Measurements from ENCODE around the gene ITGB7. TPM values are rescaled to one million over a fixed set of nuclear protein-coding genes. Genes with fewer than 3 reads are reported as not detected.

Gene ITGB7, protein sequence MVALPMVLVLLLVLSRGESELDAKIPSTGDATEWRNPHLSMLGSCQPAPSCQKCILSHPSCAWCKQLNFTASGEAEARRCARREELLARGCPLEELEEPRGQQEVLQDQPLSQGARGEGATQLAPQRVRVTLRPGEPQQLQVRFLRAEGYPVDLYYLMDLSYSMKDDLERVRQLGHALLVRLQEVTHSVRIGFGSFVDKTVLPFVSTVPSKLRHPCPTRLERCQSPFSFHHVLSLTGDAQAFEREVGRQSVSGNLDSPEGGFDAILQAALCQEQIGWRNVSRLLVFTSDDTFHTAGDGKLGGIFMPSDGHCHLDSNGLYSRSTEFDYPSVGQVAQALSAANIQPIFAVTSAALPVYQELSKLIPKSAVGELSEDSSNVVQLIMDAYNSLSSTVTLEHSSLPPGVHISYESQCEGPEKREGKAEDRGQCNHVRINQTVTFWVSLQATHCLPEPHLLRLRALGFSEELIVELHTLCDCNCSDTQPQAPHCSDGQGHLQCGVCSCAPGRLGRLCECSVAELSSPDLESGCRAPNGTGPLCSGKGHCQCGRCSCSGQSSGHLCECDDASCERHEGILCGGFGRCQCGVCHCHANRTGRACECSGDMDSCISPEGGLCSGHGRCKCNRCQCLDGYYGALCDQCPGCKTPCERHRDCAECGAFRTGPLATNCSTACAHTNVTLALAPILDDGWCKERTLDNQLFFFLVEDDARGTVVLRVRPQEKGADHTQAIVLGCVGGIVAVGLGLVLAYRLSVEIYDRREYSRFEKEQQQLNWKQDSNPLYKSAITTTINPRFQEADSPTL
- total RNA-seq = 0.76 TPM
- long read RNA-seq = 0 reads

DNA sequence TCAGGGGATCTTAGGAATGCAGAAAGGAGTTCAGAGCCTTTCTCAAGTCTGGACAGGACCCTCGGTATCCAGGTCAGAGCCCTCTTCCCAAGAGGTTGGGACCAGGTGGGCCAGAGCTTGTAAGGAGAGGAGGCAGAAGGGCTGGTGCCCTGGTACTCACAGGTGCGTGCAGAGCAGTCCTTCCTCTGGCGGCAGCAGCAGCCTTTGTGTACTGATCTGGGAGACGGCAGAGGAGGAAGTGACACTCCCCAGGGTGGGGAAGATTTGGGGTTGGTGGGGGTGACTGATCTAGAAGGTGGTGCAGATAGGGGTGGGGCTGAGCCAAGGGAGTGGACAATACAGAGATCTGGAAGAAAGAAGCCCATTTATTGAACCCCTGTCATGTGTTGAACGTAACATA, at the start of gene ITGB7:
Gene ITGB7, minus strand, starts transcription at position 210 of the 400 bp plus-strand sequence. CDS start 6,808 bp downstream, outside the sequence.
- intact Hi-C loops (cut with DNase I) = no loop called here
- ATAC-seq = no peak
- DNase-seq (ENCODE audit: missing footprints) = no peak

- DNase-seq (ENCODE audit: missing footprints) (no peak), ATAC-seq (no peak)
- intact Hi-C loops (cut with DNase I) = no loop called here
Measured at GRCh38 chr12:53255996-53256395, 48.9 kb upstream of the ITGB7 start.

DNA sequence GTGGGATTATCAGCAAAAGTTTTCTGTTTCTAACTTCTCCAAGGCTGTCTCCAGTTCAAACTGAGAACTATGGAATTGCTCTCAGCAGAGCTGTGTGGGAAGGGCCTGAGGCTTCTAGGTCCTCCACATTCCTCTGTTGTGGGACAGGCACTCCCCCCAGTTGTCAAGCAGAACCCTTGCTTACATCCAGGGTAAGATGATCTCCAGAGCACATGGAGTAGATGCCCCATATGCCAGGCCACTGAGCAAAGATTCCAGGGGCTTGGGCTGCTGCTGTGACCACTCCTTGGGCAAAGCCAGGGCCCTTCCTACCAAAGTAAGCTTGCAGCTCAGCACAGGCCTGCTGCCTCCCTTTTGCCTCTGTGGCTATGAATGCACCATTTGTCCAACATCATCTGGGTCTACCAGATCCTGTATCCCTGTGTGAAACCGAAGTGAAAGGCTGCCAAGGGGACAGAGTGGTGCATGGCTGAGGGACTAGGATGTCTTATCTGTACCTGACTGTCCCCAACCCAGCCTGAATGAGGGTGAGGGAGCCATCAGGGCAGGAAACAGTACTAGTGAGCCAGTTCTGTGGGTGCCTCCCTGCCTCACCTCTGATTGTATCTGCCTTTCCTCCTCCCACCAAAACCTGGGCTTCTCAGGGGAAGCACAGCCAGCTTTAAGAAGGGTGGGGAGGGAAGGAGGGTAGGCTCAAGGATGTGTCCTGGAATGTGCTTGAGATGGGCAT, 47.9 kb upstream of the ITGB7 start:
- ATAC-seq = no peak
- no peak for DNase-seq (ENCODE audit: missing footprints)
- intact Hi-C loops (cut with DNase I) = loop anchor here (5.0 kb wide), 1 partner anchor 42 kb away; the partner anchor contains the start of genes MYG1 and PFDN5

DNA sequence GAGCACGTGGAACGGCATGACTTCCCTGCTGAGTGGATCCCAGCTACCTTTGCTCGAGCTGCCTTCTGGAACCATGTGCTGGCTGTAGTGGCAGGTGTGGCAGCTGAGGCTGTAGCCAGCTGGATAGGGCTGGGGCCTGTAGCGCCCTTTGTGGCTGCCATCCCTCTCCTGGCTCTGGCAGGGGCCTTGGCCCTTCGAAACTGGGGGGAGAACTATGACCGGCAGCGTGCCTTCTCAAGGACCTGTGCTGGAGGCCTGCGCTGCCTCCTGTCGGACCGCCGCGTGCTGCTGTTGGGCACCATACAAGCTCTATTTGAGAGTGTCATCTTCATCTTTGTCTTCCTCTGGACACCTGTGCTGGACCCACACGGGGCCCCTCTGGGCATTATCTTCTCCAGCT, 46.2 kb upstream of the ITGB7 start:
- ATAC-seq (no peak), DNase-seq (ENCODE audit: missing footprints) (no peak)
- intact Hi-C loops (cut with DNase I) = loop anchor here (2.0 to 5.0 kb wide), 2 partner anchors 38 to 44 kb away; partner anchors contain the start of genes MYG1 and PFDN5

DNA sequence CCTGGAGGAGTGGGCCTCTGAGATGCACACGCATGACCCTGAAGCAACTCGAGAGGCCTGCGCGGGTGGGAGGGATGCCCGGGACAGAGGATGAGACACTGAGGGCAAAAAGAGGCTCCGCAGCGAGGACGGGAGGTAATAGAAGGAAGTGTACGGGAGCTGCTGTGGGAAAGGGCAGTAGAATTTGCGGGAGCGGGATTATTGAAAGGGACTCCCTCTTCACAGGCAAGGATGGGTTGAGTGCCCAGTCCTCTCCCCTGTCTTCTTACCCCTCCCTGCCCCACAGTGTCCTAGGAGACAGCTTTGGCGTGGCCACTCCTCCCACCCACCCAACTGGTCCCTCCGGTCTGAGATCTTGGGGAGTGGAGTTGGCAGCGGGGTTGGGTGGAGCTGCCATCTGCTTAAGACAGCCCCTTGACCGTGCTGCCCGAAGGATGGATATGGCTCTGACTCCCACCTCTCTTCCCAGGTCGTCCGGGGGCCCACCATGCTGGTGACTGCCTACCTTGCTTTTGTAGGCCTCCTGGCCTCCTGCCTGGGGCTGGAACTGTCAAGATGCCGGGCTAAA, 45.4 kb upstream of the ITGB7 start:
- intact Hi-C loops (cut with DNase I) = loop anchor here (2.0 to 5.0 kb wide), 2 partner anchors 38 to 45 kb away; partner anchors contain the start of genes MYG1 and PFDN5
- peak; percentile 1 for ATAC-seq

GRCh38 chr12:53251477-53252348, 44.7 kb upstream of the ITGB7 start:
- intact Hi-C loops (cut with DNase I) = loop anchor here (2.0 to 5.0 kb wide), 3 partner anchors 31 to 46 kb away; partner anchors contain the start of genes MYG1 and PFDN5
- DNase-seq (ENCODE audit: missing footprints) = peak; percentile 89
- ATAC-seq = peak; percentile 94

More for the DNA sequence above, 45.4 kb upstream of the ITGB7 start:
- DNase-seq (ENCODE audit: missing footprints) = no peak

GRCh38 chr12:53245286-53245685, 38.2 kb upstream of the ITGB7 start:
- ATAC-seq (no peak), DNase-seq (ENCODE audit: missing footprints) (no peak)

GRCh38 chr12:53244337-53244736, 37.3 kb upstream of the ITGB7 start:
- DNase-seq (ENCODE audit: missing footprints) (no peak), ATAC-seq (peak; percentile 71)
- intact Hi-C loops (cut with DNase I) = no loop called here

More at GRCh38 chr12:53245286-53245685, 38.2 kb upstream of the ITGB7 start:
- intact Hi-C loops (cut with DNase I) = no loop called here

DNA sequence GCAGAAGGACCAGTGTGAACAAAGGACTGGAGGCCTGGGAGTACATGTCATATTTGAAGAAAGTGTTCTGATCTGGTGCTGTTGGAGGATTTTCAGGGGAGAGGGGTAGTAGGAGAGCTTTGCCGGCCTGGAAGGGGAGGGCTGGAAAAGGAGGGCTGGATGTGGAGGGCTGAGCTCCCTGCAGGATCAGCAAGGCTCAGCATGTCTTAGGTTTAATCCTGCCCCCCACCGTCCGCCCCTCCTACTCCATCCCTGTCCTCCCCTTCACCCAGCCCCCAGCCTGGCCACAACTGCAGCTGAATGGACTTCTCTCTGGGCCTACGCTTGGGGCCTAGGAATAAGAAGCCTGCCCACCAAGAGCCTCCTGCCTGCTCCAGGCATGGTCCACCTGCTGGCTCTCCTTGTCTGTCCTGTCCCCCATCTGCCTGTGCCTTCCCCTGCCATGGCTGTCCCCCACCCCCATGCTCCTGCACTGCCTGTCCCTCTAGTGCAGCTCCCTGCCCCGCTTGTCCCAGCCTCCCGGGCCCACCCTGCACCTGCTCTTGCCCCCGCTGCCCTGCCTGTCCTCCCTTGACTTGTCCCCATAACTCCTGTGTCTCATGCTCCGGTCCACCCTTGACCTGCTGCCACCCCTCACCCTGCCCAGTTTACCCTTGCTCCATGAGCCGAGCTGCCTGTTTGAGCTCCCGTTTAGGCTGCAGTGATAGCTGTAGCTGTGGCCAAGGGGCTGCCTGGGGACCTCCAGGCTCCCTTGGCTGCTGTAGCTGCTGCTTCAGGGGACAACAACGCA, 34.8 kb upstream of the ITGB7 start:
- ATAC-seq (peak; percentile 20), DNase-seq (ENCODE audit: missing footprints) (no peak)
- intact Hi-C loops (cut with DNase I) = no loop called here

DNA sequence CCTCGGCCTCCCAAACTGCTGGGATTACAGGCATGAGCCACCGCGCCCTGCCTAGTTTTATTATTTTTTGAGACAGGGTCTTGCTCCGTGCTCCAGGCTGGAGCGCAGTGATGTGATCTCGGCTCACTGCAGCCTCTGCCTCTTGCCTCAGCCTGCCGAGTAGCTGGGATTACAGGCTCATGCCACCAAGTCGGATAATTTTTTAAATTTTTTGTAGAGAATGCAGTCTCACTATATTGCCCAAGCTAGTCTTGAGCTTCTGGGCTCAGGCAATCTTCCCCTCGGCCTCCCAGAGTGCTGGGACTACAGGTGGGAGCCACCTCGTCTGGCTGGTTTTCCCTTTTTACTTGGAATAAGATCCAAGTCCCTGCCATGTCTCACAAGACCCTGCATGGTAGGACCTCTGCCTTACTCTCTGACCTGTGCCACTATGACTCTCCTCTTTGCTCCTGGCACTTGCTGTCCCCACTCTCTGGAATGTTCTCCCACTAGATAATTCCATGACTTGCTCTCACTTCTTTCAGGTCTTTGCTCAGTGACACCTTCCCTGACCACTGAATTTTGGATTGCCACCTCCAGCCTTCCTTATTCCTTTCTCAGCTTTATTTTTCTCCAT, 32.7 kb upstream of the ITGB7 start:
- intact Hi-C loops (cut with DNase I) = no loop called here
- ATAC-seq (no peak), DNase-seq (ENCODE audit: missing footprints) (no peak)

DNA sequence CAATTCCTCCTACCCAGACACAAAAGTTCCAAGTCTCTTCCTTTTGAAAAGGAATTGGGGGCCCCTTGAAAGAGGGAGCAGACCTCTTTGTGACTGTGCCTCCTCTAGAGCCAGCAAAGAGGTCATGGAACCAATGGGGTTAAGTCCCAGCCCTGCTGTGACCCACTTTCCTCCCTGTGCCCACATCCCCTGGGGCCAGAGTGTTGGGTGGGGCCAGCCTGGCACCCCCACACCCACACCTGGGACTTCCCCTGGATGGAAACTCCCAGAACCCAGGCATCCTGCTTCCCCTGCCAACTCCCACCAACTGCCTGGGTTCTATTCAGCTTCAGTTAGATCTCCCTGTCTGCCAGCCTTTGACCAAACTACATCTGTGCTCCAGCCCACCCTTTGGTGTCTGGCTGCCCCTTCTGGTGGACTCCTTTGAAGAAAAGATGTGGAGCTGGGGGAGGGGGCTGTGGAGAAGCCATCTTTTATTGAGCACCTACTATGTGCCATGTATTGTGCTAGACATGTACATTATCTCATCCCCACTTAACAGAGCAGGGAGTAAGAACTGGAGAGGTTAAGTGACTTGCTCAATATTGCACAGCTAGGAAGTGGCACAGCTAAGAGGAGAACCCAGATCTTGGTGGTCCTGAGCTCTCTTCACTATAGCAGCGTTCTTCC, 29.5 kb upstream of the ITGB7 start:
- ATAC-seq (no peak), DNase-seq (ENCODE audit: missing footprints) (no peak)
- intact Hi-C loops (cut with DNase I) = no loop called here

DNA sequence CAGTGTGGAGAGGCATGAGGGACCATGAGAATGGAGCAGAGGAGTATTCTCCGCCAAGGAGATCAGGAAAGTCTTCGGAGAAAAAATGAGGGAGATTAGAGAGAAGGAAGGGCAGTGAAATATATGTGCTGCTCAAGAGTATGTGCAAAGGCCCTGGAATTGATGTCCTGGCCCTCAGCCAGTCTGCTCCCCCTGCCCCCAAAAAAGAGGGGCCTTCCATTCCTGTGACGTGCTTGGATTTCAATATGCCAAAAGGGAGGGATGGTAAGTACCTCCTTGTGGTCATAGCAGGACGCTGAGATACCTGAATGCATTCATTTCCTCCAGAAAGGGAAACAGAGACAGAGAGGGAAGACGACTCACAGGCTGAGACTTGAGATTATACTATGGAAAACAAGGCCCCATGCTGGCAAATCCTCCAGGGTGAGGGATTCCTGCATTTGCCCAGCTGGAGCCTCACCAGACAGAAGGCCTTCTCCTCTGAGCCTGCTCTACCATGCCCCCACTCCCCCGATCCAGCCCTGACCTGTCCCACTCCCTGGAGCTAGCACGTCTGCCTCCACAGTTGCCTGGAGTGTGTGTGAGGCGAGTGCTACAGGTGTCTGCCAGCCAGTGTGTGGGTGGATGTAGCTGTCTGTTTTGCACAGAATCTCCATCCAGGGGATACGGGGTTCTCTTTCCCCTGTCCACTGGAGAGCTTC, 28.8 kb upstream of the ITGB7 start:
- no peak for ATAC-seq
- intact Hi-C loops (cut with DNase I) = no loop called here
- no peak for DNase-seq (ENCODE audit: missing footprints)

GRCh38 chr12:53235164-53235563, 28.1 kb upstream of the ITGB7 start:
- intact Hi-C loops (cut with DNase I) = no loop called here
- DNase-seq (ENCODE audit: missing footprints) (no peak), ATAC-seq (no peak)

GRCh38 chr12:53234271-53234914, 27.3 kb upstream of the ITGB7 start:
- ATAC-seq (no peak), DNase-seq (ENCODE audit: missing footprints) (no peak)
- intact Hi-C loops (cut with DNase I) = no loop called here

DNA sequence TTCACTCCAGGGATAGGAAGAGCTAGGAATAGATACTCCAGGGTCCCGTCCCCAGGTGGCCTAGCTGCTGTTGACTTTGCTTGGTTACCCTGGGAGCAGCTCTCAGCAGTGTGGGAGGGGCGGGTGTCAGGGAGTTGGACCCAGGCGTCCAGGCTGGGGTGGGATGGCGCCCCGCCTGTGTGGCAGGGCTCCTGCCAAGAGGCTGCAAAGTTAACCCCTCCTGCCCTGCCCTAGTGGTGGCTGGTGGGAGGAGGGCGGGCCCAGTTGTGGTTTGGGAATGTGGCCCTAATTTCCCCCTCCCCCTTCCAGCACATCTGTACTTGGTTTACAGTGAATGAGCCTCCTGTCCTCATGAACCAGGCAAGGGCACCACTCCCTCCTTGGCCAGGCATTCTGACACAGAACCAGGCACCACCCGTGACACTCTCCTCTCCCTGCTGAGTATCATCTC, 26.6 kb upstream of the ITGB7 start:
- no peak for ATAC-seq
- DNase-seq (ENCODE audit: missing footprints) = no peak
- intact Hi-C loops (cut with DNase I) = no loop called here
